Subcutaneous abdominal adipose tissue (tissue), 5 donors: ENCODE results near the gene LMO1.

Source experiments
- H3K27ac ChIP-seq: one replicate; pipeline ENCODE4 v1.7.0; 2013; ENCODE audit warnings: low read depth, mild to moderate bottlenecking, inconsistent platforms, low read length, moderate library complexity
- H3K27me3 ChIP-seq, 5 donors: one replicate each; pipeline ENCODE4 v1.7.0; 2013; ENCODE audit warnings: low read length in 5 of 5, inconsistent platforms in 1 of 5; ENCODE audit not compliant: control insufficient read depth in 5 of 5, insufficient read depth in 4 of 5
- H3K36me3 ChIP-seq, 5 donors: one replicate each; pipeline ENCODE4 v1.7.0; 2013; ENCODE audit warnings: low read length in 5 of 5; ENCODE audit not compliant: control insufficient read depth in 5 of 5, insufficient read depth in 5 of 5
- H3K4me1 ChIP-seq, 5 donors: one replicate each; pipeline ENCODE4 v1.7.0; 2013; ENCODE audit warnings: low read length in 5 of 5, mild to moderate bottlenecking in 3 of 5, moderate library complexity in 1 of 5; ENCODE audit not compliant: control insufficient read depth in 5 of 5, insufficient read depth in 5 of 5
- H3K4me3 ChIP-seq, 5 donors: one replicate each; pipeline ENCODE4 v1.7.0; 2013; ENCODE audit warnings: low read length in 5 of 5, low read depth in 1 of 5
- H3K9ac ChIP-seq, 5 donors: one replicate each; pipeline ENCODE4 v1.7.0; 2013; ENCODE audit warnings: low read length in 5 of 5, mild to moderate bottlenecking in 4 of 5, moderate library complexity in 3 of 5
- H3K9me3 ChIP-seq, 5 donors: one replicate each; pipeline ENCODE4 v1.7.0; 2013; ENCODE audit warnings: low read length in 5 of 5; ENCODE audit not compliant: control insufficient read depth in 5 of 5
- donor health status: healthy.
- donor health status: healthy.
- donor health status: healthy.
- donor health status: healthy.
- donor health status: healthy.

The LMO1 gene

DNA sequence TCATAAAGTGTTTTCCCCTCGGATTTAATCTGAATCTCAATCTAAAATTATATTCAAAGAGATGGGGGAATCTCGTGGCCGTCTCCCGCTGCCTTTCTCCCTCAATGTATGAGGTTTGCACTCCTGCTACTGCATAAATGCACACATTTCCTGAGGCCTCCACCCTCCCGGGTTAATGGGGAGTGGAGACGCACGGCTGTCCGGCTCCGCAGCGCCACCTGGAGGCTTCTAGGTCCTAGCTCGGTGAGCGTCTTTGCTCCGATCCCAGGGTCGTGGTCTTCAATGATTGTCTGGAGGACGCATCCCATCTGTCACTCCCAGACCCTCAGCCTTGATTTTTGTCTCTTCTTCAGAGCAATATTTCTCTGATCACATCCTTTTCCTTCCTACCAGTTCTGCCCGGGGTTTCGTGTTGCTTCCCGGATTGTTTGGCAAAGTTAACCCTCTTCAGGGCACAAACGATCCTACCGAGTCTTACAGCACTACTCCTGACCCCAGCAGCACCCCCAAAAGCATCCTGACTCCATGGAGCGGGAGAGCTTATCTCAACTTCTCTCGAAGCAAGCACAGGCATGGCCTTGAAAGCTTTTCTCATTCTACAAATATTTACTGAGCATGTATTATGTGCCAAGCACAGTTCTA, at the start of gene LMO1:
LMO1 (minus strand) TSS at position 110 of the 642 bp plus-strand sequence. CDS start 516 bp downstream, outside the sequence.
- Histone ChIP-seq H3K9me3 (no peaks in the 10 kb centered on the region), H3K27me3 (peaks cover 24 to 60% (median 57%) of the 10 kb centered on the region in 5 donors), H3K27ac (no peak within 1 kb of the TSS), H3K36me3 (no peaks in the 10 kb centered on the region), H3K9ac (peak within 1 kb of the TSS in 2 of 5 donors; percentile 32 to 57), H3K4me3 (peak within 1 kb of the TSS; percentile 58 to 67 (median 63)), H3K4me1 (peaks cover 0 to 48% (median 31%) of the 10 kb centered on the region in 5 donors)

DNA sequence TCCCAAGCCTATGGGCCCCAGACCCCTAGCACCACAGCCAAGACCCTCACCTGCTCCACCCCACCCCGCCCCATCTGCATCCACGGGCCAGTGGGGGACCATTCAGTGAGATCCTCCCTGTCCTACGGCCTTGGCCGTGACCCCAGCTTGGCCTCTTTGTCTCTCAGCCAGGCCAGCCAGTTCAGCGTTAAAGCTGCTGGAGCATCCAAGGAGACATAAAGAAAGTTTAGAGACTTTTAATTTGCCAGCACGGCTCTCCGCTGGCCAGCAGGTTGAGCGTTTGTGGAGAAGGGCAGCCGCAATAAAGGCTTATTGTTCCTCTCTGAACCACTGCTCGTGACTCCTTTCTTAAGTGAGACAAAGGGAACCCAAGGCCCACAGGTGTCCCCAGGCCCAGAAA, 49.3 kb upstream of the LMO1 start:
- no peak overlapping the region for H3K9ac ChIP-seq
- no peaks in the 10 kb centered on the region for H3K27me3 ChIP-seq
- H3K27ac ChIP-seq = no peak overlapping the region
- H3K4me1 ChIP-seq = peaks cover 0 to 6% (median 0%) of the 10 kb centered on the region in 5 donors
- H3K4me3 ChIP-seq = no peak overlapping the region
- H3K9me3 ChIP-seq = no peaks in the 10 kb centered on the region
- H3K36me3 ChIP-seq = no peaks in the 10 kb centered on the region

DNA sequence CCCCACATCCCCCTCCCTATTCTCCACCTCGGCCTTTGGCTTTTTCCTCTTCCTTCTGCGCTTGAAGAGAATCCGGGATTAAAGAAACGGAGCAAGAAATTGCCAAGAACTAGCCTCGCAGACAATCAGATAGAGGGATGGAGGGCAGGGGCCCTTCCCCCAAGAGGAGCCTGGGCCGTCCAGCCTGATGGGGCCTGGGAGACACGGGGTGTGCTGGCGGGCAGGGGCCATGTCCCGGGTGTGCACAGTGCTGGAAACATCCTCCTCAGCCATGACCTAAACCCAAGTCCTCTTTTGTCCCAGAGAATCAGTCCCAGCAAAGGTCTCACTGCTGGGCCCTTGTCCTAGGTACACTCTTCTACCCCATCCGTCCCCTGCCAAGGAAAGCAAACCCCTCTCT, 47.7 kb upstream of the LMO1 start:
- Histone ChIP-seq H3K4me3 (no peak overlapping the region), H3K36me3 (no peaks in the 10 kb centered on the region), H3K9ac (no peak overlapping the region), H3K27ac (no peak overlapping the region), H3K27me3 (no peaks in the 10 kb centered on the region), H3K4me1 (peaks cover 0 to 6% (median 0%) of the 10 kb centered on the region in 5 donors), H3K9me3 (no peaks in the 10 kb centered on the region)

DNA sequence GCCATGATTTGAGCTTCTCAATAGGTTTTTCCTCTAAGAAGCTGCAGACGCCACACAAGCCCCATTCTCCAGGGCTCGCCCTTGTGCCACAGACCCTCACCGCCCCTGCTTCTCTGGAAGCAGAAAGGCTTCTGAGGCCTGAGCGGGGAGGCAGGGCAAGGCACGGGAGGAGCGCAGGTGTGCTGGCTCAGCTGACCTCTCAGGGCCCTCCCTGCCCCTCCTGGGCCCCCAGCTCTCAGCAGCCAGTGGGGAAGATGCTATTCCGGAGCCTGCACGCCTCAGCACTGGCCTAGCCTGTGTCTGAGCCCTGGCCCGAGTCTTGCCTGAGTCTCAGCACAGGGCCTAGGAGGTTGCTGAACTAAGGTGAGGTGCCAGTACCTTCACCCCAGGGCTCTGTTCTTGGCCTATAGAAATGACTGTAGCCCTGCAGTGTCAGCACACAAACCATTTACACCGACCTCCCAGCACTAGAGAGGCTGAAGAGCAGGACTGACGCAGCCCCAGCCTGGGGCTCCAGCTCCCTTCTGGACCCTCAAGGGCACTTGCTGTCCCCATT, 47.1 kb upstream of the LMO1 start:
- Histone ChIP-seq H3K4me1 (peaks cover 0 to 6% (median 0%) of the 10 kb centered on the region in 5 donors), H3K27ac (no peak overlapping the region), H3K9me3 (no peaks in the 10 kb centered on the region), H3K27me3 (no peaks in the 10 kb centered on the region), H3K9ac (no peak overlapping the region), H3K36me3 (no peaks in the 10 kb centered on the region), H3K4me3 (no peak overlapping the region)

DNA sequence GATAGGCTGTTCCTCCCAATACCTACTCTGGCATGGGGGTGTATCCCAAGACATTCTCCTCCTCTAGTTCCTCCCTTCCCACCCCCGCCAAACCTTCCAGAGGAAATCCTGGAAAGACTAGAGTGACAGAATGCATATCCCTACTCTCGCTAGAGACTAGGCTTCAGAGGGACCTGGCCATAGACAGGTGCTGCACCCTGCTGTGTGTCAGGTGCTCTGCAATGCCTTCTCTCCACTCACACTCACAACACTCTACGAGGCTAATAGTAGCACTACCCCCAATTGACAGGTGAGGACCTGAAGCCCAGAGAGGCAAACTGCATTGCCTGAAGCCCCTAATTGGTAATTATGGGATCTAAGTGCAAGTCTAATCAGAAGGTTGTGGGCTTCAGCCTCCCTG, 46.2 kb upstream of the LMO1 start:
- Histone ChIP-seq H3K4me1 (peaks cover 0 to 6% (median 0%) of the 10 kb centered on the region in 5 donors), H3K4me3 (no peak overlapping the region), H3K27ac (no peak overlapping the region), H3K27me3 (no peaks in the 10 kb centered on the region), H3K36me3 (no peaks in the 10 kb centered on the region), H3K9ac (no peak overlapping the region), H3K9me3 (peaks cover 0 to 2% (median 2%) of the 10 kb centered on the region in 5 donors)

DNA sequence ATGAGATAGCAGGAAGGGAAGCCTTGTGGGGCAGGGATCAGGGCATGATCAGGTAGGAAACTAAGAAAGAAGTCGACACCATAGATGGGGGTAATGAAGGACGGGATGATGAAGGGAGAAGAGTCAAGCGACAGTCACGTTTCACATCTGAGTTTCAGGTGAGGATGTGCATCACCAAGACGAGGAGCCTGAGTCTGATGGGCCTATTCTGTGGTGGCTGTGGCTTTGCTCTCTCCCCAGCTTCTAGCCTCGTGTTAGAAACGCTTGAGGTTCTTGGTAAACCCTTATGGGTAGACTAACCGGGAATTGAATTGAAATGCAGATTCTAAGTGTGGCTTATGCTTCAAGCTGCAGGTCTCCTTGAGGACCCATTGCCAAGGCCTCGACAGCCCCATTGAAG, 45.6 kb upstream of the LMO1 start:
- Histone ChIP-seq H3K4me1 (peaks cover 0 to 4% (median 0%) of the 10 kb centered on the region in 5 donors), H3K9ac (no peak overlapping the region), H3K9me3 (peaks cover 0 to 7% (median 6%) of the 10 kb centered on the region in 5 donors), H3K36me3 (no peaks in the 10 kb centered on the region), H3K4me3 (no peak overlapping the region), H3K27ac (no peak overlapping the region), H3K27me3 (no peaks in the 10 kb centered on the region)

DNA sequence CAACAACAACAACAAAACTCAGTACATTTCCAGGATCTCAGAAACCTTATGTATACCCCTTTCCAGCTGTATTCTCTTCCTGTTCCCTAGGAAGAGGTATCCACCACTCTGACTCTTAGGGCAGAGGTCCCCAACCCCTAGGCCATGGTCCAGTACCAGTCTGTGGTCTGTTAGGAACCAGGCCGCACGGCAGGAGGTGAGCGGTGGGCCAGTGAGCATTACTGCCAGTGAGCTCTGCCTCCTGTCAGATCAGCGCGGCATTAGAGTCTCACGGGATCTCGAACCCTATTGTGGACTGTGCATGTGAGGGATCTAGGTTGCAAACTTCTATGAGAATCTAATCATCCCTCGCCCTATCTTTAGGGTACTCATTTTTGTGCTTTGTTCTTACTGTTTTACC, 43.9 kb upstream of the LMO1 start:
- Histone ChIP-seq H3K9me3 (peaks cover 0 to 12% (median 7%) of the 10 kb centered on the region in 5 donors), H3K4me1 (no peaks in the 10 kb centered on the region), H3K9ac (no peak overlapping the region), H3K36me3 (no peaks in the 10 kb centered on the region), H3K27ac (no peak overlapping the region), H3K27me3 (no peaks in the 10 kb centered on the region), H3K4me3 (no peak overlapping the region)

DNA sequence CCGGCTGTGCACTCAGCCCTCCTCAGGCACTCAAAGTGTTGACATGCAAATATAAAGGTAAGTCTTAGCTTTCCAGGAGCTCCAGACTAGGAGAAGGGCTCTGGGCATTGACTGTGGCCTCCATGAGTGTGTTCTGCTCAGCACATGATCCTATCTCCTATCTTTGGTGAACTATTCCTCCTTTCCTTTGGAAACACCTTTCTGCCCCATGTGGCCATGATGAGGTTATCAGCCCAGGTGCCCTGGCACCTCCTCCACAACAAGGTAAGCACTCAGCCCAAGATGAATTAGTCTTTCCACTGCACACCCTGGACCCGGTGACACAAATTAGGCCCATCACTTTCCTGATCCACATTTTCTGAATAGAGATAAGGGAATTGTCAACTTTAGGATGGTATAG, 37.9 kb upstream of the LMO1 start:
- no peak overlapping the region for H3K27ac ChIP-seq
- no peak overlapping the region for H3K4me3 ChIP-seq
- H3K36me3 ChIP-seq = no peaks in the 10 kb centered on the region
- peaks cover 0 to 9% (median 0%) of the 10 kb centered on the region in 5 donors for H3K4me1 ChIP-seq
- peaks cover 0 to 6% (median 0%) of the 10 kb centered on the region in 5 donors for H3K27me3 ChIP-seq
- H3K9me3 ChIP-seq = peaks cover 0 to 12% (median 7%) of the 10 kb centered on the region in 5 donors
- H3K9ac ChIP-seq = no peak overlapping the region

DNA sequence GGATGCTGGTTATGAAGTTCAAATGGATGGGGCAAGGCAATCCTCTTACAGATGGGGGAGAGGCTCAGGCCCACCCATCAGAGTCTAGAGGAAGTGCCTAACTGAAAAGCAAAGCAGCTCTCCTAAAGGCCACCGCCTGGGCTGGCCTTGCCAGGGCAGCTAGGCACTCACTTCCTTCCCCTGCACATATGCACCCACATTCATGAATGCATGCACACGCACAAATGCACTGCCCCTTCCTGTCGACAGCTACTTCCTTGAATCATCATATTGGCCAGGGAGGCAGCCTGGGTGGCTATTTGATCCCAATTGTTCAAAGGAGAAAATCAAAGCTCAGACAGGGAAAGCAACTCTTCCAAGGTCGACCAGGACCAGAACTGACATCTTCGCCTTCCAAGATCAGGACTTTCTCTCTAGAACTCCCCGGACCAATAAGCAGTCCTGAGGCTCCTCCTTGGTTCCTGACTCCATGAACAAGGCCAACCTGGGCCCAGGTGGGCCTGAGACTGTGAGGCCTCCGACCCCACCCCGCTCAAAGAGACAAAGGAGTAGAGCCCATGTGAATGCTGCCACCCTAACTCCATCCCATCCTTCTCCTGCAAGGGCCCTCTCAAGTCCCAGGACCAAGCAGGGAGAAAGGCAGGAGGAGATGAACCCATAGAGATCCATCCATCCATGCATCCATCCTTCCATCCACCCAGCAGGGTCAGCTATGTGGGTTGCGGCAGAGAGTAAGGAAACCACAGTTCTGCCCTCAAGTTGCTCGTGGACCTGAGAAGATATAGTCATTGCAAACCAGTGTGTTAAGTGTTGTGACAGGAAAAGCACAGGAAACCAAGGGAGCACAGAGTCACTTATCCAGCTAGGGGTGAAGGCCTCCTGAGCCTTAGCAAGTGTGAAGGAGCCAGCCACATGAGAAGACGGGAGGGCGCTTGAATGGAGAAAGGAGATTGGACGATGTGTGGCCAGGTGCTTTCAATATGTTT, 35.4 kb upstream of the LMO1 start:
- no peak overlapping the region for H3K4me3 ChIP-seq
- H3K4me1 ChIP-seq = peaks cover 0 to 19% (median 6%) of the 10 kb centered on the region in 5 donors
- H3K9me3 ChIP-seq = peaks cover 0 to 4% (median 0%) of the 10 kb centered on the region in 5 donors
- H3K36me3 ChIP-seq = no peaks in the 10 kb centered on the region
- H3K9ac ChIP-seq = no peak overlapping the region
- H3K27ac ChIP-seq = no peak overlapping the region
- peaks cover 0 to 6% (median 0%) of the 10 kb centered on the region in 5 donors for H3K27me3 ChIP-seq
